Stomach (tissue), 4 donors: ENCODE measurements around the gene OR5F1.

Source experiments
- POLR2A ChIP-seq, 4 donors: fragments of 450-650 bp; IDR thresholded peaks; one replicate each; pipeline ENCODE4 v1.6.1; 2016; ENCODE audit warnings: antibody characterized with exemption in 4 of 4, control low read depth in 2 of 4, mild to moderate bottlenecking in 1 of 4, moderate library complexity in 1 of 4
- POLR2AphosphoS5 ChIP-seq, 3 donors: sonication (generic); formaldehyde crosslinking; IDR thresholded peaks; one replicate each; pipeline ENCODE4 v1.6.1; 2016; ENCODE audit warnings: antibody characterized with exemption in 3 of 3
- TF ChIP-seq, protein P1 (sequence below), 7 experiments: fragments of 450-650 bp in 4 of 7; fragments of 200-600 bp in 3 of 7; sonication (generic) in 3 of 7; IDR thresholded peaks; one replicate each; pipeline ENCODE4 v1.5.1; 2016 to 2019; ENCODE audit warnings: antibody characterized with exemption in 7 of 7, control low read depth in 2 of 7, mild to moderate bottlenecking in 1 of 7

GRCh38 chr11:55970935-55971334, 23.5 kb downstream of the OR5F1 start:
- TF ChIP-seq POLR2A (IDR thresholded peaks at IDR 0.05) (no peak), POLR2AphosphoS5 (IDR thresholded peaks at IDR 0.05) (no peak)
- TF ChIP-seq, protein P1, sequence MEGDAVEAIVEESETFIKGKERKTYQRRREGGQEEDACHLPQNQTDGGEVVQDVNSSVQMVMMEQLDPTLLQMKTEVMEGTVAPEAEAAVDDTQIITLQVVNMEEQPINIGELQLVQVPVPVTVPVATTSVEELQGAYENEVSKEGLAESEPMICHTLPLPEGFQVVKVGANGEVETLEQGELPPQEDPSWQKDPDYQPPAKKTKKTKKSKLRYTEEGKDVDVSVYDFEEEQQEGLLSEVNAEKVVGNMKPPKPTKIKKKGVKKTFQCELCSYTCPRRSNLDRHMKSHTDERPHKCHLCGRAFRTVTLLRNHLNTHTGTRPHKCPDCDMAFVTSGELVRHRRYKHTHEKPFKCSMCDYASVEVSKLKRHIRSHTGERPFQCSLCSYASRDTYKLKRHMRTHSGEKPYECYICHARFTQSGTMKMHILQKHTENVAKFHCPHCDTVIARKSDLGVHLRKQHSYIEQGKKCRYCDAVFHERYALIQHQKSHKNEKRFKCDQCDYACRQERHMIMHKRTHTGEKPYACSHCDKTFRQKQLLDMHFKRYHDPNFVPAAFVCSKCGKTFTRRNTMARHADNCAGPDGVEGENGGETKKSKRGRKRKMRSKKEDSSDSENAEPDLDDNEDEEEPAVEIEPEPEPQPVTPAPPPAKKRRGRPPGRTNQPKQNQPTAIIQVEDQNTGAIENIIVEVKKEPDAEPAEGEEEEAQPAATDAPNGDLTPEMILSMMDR (IDR thresholded peaks at IDR 0.05) = no peak
